ENCODE measurements around the gene SCN2A. TPM values are rescaled to one million over a fixed set of nuclear protein-coding genes. Genes with fewer than 3 reads are reported as not detected.

Gene SCN2A
- total and polyA plus RNA-seq, 2 of the 4 experiments (the other 2 are of a cell fraction), result 0.24 to 0.54 TPM

DNA sequence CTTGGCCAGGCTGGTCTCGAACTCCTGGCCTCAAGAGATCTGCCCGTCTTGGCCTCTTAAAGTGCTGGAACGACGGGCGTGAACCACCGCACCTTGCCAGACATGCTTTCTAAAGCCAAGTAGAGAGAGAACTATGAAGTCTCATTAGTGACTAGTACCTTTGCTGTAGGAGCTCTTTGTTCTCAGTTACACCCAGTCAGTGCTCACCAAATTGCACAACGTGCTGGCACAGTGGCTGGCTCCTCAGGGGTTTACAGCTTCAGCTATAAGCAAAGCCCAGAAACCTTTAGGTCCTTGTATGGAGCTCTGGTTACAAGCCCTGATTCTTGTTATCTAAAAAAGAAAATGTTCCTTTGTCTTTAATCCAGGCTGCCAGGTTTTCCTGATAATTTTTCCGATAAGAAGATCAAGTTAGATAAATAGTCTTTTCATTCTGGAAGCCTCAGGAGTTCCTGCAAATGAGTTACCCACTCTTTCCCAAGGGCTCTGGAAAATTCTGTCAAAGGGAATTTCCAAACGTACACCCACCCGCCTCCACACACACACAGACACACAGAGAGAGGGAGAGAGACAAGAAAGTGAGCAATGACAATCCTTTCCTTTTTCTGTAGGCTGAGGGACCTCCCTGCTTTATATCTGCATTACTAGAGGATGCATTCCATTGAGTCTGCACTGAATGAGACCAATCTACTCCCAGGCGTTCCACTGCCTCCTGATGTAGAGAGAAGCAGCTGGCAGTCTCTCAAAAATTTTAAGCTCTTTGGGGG is 130.1 kb downstream of the SCN2A start:
- POLR2A ChIA-PET (ENCODE audit: unreplicated experiment), result no interaction called here
- H3K23ac ChIP-seq (ENCODE audit: low read depth, low read length), result no peak overlapping the region
- H3K36me3 ChIP-seq (ENCODE audit: control insufficient read depth, insufficient read depth, low read length), result no peaks in the 10 kb centered on the region
- no peak overlapping the region for H4K8ac ChIP-seq (ENCODE audit: low read depth in 2 of 2, low read length in 2 of 2)
- no CpG with 5 or more reads among the region's 11 CpGs for WGBS, 2 experiments (ENCODE audit: extremely low coverage in 2 of 2, insufficient read length in 1 of 2)
- H4K5ac ChIP-seq (ENCODE audit: low read depth, low read length), result no peak overlapping the region
- intact Hi-C loops (cut with micrococcal nuclease), result no loop called here
- H3K4ac ChIP-seq (ENCODE audit: low read depth, low read length), result no peak overlapping the region
- no peak overlapping the region for H3K9ac ChIP-seq (ENCODE audit: low read depth, low read length)
- no peaks in the 10 kb centered on the region for H3K9me1 ChIP-seq (ENCODE audit: insufficient read depth, low read length)
- no peaks in the 10 kb centered on the region for H4K20me1 ChIP-seq (ENCODE audit: insufficient read depth, low read length)
- H3K56ac ChIP-seq (ENCODE audit: extremely low read depth, insufficient read depth, low read length), result no peak overlapping the region
- H2AK5ac ChIP-seq (ENCODE audit: low read depth, low read length), result no peak overlapping the region
- TF ChIP-seq, protein P1, sequence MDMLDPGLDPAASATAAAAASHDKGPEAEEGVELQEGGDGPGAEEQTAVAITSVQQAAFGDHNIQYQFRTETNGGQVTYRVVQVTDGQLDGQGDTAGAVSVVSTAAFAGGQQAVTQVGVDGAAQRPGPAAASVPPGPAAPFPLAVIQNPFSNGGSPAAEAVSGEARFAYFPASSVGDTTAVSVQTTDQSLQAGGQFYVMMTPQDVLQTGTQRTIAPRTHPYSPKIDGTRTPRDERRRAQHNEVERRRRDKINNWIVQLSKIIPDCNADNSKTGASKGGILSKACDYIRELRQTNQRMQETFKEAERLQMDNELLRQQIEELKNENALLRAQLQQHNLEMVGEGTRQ (IDR thresholded peaks at IDR 0.05; ENCODE audit: low read depth, low read length), result no peak
- TF ChIP-seq RFX5 (IDR thresholded peaks at IDR 0.05; ENCODE audit: low read depth, low read length) (no peak), CHD1 (IDR thresholded peaks at IDR 0.05; ENCODE audit: low read depth, low read length) (no peak), RAD21 (IDR thresholded peaks at IDR 0.05; ENCODE audit: low read length) (no peak), NFE2L2 (IDR thresholded peaks at IDR 0.05; ENCODE audit: low read depth, low read length) (no peak), FOS (IDR thresholded peaks at IDR 0.05; ENCODE audit: low read depth, low read length) (no peak), RCOR1 (IDR thresholded peaks at IDR 0.05; ENCODE audit: insufficient replicate concordance, low read length) (no peak), POLR2A (IDR thresholded peaks at IDR 0.05; ENCODE audit: low read depth, low read length) (no peak), CEBPB (IDR thresholded peaks at IDR 0.05; ENCODE audit: low read depth, low read length) (no peak), MAZ (IDR thresholded peaks at IDR 0.05; ENCODE audit: borderline replicate concordance, low read depth, low read length) (no peak), MAFK (IDR thresholded peaks at IDR 0.05; ENCODE audit: low read depth, low read length) (no peak), MXI1 (IDR thresholded peaks at IDR 0.05; ENCODE audit: borderline replicate concordance, low read depth, low read length) (no peak), SMC3 (IDR thresholded peaks at IDR 0.05; ENCODE audit: low read depth, low read length) (no peak), BHLHE40 (IDR thresholded peaks at IDR 0.05; ENCODE audit: low read depth, low read length) (no peak)
- TF ChIP-seq, protein P2, sequence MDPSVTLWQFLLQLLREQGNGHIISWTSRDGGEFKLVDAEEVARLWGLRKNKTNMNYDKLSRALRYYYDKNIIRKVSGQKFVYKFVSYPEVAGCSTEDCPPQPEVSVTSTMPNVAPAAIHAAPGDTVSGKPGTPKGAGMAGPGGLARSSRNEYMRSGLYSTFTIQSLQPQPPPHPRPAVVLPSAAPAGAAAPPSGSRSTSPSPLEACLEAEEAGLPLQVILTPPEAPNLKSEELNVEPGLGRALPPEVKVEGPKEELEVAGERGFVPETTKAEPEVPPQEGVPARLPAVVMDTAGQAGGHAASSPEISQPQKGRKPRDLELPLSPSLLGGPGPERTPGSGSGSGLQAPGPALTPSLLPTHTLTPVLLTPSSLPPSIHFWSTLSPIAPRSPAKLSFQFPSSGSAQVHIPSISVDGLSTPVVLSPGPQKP (IDR thresholded peaks at IDR 0.05; ENCODE audit: borderline replicate concordance, low read depth, low read length), result no peak
- TF ChIP-seq, protein P3, sequence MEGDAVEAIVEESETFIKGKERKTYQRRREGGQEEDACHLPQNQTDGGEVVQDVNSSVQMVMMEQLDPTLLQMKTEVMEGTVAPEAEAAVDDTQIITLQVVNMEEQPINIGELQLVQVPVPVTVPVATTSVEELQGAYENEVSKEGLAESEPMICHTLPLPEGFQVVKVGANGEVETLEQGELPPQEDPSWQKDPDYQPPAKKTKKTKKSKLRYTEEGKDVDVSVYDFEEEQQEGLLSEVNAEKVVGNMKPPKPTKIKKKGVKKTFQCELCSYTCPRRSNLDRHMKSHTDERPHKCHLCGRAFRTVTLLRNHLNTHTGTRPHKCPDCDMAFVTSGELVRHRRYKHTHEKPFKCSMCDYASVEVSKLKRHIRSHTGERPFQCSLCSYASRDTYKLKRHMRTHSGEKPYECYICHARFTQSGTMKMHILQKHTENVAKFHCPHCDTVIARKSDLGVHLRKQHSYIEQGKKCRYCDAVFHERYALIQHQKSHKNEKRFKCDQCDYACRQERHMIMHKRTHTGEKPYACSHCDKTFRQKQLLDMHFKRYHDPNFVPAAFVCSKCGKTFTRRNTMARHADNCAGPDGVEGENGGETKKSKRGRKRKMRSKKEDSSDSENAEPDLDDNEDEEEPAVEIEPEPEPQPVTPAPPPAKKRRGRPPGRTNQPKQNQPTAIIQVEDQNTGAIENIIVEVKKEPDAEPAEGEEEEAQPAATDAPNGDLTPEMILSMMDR (conservative IDR thresholded peaks at IDR 0.05; ENCODE audit: low read depth, low read length), result no peak
- CTCF ChIA-PET, result no interaction called here
- no peaks in the 10 kb centered on the region for H3K79me1 ChIP-seq (ENCODE audit: low read depth in 1 of 2, low read length in 2 of 2)
- no peak overlapping the region for H3K27ac ChIP-seq (ENCODE audit: insufficient read depth, low read length)
- no peak overlapping the region for H4K91ac ChIP-seq (ENCODE audit: insufficient read depth, low read depth, low read length)
- dilution Hi-C loops (cut with HindIII; ENCODE audit: low sequenced_read_pairs, unreplicated experiment), result no loop called here
- H3K18ac ChIP-seq (ENCODE audit: low read depth, low read length), result no peak overlapping the region
- H3K14ac ChIP-seq (replicated peaks; ENCODE audit: low read depth, low read length), result no peak overlapping the region
- ATAC-seq (ENCODE audit: low read depth) (no peak), DNase-seq (no peak)
- H2AFZ ChIP-seq (replicated peaks; ENCODE audit: low read length, poor library complexity), result no peak overlapping the region
- no TSS peak for BruUV-seq (replicated peaks)
- no peak overlapping the region for H2BK5ac ChIP-seq (ENCODE audit: low read depth, low read length, poor library complexity, severe bottlenecking)
- H3K27me3 ChIP-seq (ENCODE audit: control insufficient read depth, insufficient read depth, low read length), result no peaks in the 10 kb centered on the region
- no peak overlapping the region for H2AK9ac ChIP-seq (replicated peaks; ENCODE audit: low read depth, low read length, poor library complexity)
- in situ Hi-C loops (cut with MboI; ENCODE audit: low sequenced_read_pairs), result no loop called here
- H3K4me2 ChIP-seq (ENCODE audit: low read depth, low read length), result no peak overlapping the region
- no peak overlapping the region for H3K4me3 ChIP-seq (ENCODE audit: insufficient read depth, low read depth, low read length)
- no peak overlapping the region for H2BK20ac ChIP-seq (ENCODE audit: low read depth, low read length)
- no peaks in the 10 kb centered on the region for H3K9me3 ChIP-seq (ENCODE audit: control insufficient read depth, insufficient read depth, low read length)
- no peak overlapping the region for H2BK15ac ChIP-seq (ENCODE audit: low read depth, low read length)
- no peak overlapping the region for H2BK120ac ChIP-seq (ENCODE audit: low read depth, low read length)
- H3K4me1 ChIP-seq (ENCODE audit: control insufficient read depth, insufficient read depth, low read length), result no peaks in the 10 kb centered on the region
